Neural crest cell (in vitro differentiated cells): ENCODE data around the gene ANKLE2. TPM values are rescaled to one million over a fixed set of nuclear protein-coding genes. Genes with fewer than 3 reads are reported as not detected.
A peak's percentile ranks its signal among the peaks of the same experiment; 100 is the strongest.

Source experiments
- DNase-seq: peaks from one replicate; pipeline ENCODE4 v3.0.0; 2021; ENCODE audit warnings: low read depth, mixed read lengths, low spot score
- H3K27ac Mint-ChIP-seq: one replicate; pipeline ENCODE4 v1.8.0; 2021; ENCODE audit warnings: mild to moderate bottlenecking, mixed read lengths; ENCODE audit not compliant: unreplicated experiment
- H3K27me3 Mint-ChIP-seq: 2 replicates; pipeline ENCODE4 v1.8.0; 2021; ENCODE audit warnings: low read depth, mild to moderate bottlenecking, mixed read lengths
- H3K36me3 Mint-ChIP-seq: 2 replicates; pipeline ENCODE4 v1.8.0; 2021; ENCODE audit warnings: low read depth, mild to moderate bottlenecking, mixed read lengths
- H3K4me1 Mint-ChIP-seq: 2 replicates; pipeline ENCODE4 v1.8.0; 2021; ENCODE audit warnings: mixed read lengths
- H3K4me3 Mint-ChIP-seq: one replicate; pipeline ENCODE4 v1.8.0; 2021; ENCODE audit warnings: mild to moderate bottlenecking, mixed read lengths
- H3K9me3 Mint-ChIP-seq: 2 replicates; pipeline ENCODE4 v1.8.0; 2021; ENCODE audit warnings: mixed read lengths
- CTCF ChIP-seq: fragments of 200-600 bp; sonication (generic); conservative IDR thresholded peaks from 2 replicates; pipeline ENCODE4 v1.5.0; 2021; ENCODE audit warnings: antibody characterized with exemption, mild to moderate bottlenecking
- total RNA-seq: library from RNA; stranded (reverse); gene quantifications from 2 replicates; pipeline ENCODE4 v1.2.1, GENCODE V29; 2021

The ANKLE2 gene
- total RNA-seq, 1 donor from 2014 or later, result 100 TPM

- no peak overlapping the region for H3K27ac Mint-ChIP-seq
- H3K4me1 Mint-ChIP-seq, result peaks cover 3% of the 10 kb centered on the region
- no peak for TF ChIP-seq CTCF
These were observed 43.9 kb downstream of the ANKLE2 start for GRCh38 chr12:132717531-132718387.

DNA sequence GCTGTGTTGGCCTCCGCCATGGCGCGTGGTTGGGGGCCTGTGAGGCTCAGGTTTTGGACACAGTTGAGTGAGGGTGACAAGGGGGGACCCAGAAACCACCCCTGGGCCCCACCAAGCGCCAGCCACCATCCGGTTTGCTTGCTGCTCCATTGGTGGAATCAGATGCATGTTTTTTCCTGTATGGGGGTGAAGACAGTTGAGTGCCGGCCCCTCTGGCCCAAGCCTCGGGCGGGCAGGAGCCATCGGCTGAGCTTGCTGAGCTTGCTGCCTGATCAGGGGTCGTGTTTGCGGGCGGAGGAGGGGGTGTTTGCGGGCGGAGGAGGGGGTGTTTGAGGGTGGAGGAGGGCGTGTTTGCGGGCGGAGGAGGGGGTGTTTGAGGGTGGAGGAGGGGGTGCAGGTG is 44.6 kb downstream of the ANKLE2 start:
- no peak for DNase-seq
- H3K27ac Mint-ChIP-seq, result no peak overlapping the region
- H3K4me1 Mint-ChIP-seq, result peaks cover 6% of the 10 kb centered on the region
- no peaks in the 10 kb centered on the region for H3K9me3 Mint-ChIP-seq
- TF ChIP-seq CTCF, result no peak
- H3K4me3 Mint-ChIP-seq, result no peak overlapping the region
- no peaks in the 10 kb centered on the region for H3K27me3 Mint-ChIP-seq
- peaks cover 4% of the 10 kb centered on the region for H3K36me3 Mint-ChIP-seq

More at GRCh38 chr12:132717531-132718387, 43.9 kb downstream of the ANKLE2 start:
- Mint-ChIP-seq H3K27me3 (no peaks in the 10 kb centered on the region), H3K4me3 (peak overlapping the region; percentile 65), H3K36me3 (peaks cover 4% of the 10 kb centered on the region), H3K9me3 (no peaks in the 10 kb centered on the region)
- DNase-seq, result no peak

GRCh38 chr12:132716356-132716755 is 45.3 kb downstream of the ANKLE2 start:
- no peak overlapping the region for H3K4me3 Mint-ChIP-seq
- no peak for DNase-seq
- H3K36me3 Mint-ChIP-seq, result peaks cover 4% of the 10 kb centered on the region
- H3K9me3 Mint-ChIP-seq, result no peaks in the 10 kb centered on the region
- H3K27me3 Mint-ChIP-seq, result no peaks in the 10 kb centered on the region
- H3K27ac Mint-ChIP-seq, result no peak overlapping the region
- H3K4me1 Mint-ChIP-seq, result peaks cover 12% of the 10 kb centered on the region
- TF ChIP-seq CTCF, result no peak

- no peaks in the 10 kb centered on the region for H3K27me3 Mint-ChIP-seq
- H3K9me3 Mint-ChIP-seq, result no peaks in the 10 kb centered on the region
- H3K27ac Mint-ChIP-seq, result no peak overlapping the region
- H3K4me3 Mint-ChIP-seq, result no peak overlapping the region
- peaks cover 12% of the 10 kb centered on the region for H3K4me1 Mint-ChIP-seq
- TF ChIP-seq CTCF, result no peak
- H3K36me3 Mint-ChIP-seq, result peaks cover 4% of the 10 kb centered on the region
- DNase-seq, result no peak
These were observed 45.8 kb downstream of the ANKLE2 start for GRCh38 chr12:132715874-132716273.

- H3K27ac Mint-ChIP-seq, result no peak overlapping the region
- peaks cover 17% of the 10 kb centered on the region for H3K4me1 Mint-ChIP-seq
- no peaks in the 10 kb centered on the region for H3K27me3 Mint-ChIP-seq
- H3K9me3 Mint-ChIP-seq, result no peaks in the 10 kb centered on the region
- no peak for TF ChIP-seq CTCF
- peak overlapping the region; percentile 78 for H3K4me3 Mint-ChIP-seq
- no peak for DNase-seq
- peaks cover 7% of the 10 kb centered on the region for H3K36me3 Mint-ChIP-seq
These were observed 48.5 kb downstream of the ANKLE2 start for GRCh38 chr12:132713123-132713522.
